Right ventricle myocardium superior (tissue), 1 donor: ENCODE measurements around the gene GPC6. TPM values are rescaled to one million over a fixed set of nuclear protein-coding genes. Genes with fewer than 3 reads are reported as not detected.

Source experiments
- ATAC-seq: fragments of 200-7000 bp; cut with Tn5 transposase; one replicate; pipeline ENCODE4 v1.9.1; 2020; ENCODE audit warnings: mild to moderate bottlenecking; ENCODE audit not compliant: poor library complexity
- DNase-seq: peaks from one replicate; pipeline ENCODE4 v3.0.0-alpha.2; 2020
- intact Hi-C: fragments of 100-400 bp; cut with DNase I; formaldehyde crosslinking; loops from one replicate; pipeline ENCODE4 v1.11.2; 2022
- total RNA-seq: library from RNA; stranded (reverse); fragmentation: NEBNext Ultra II Directional; extraction: Animal tissue kit (Norgen Biotek cat#: 25700); gene quantifications from one replicate; pipeline ENCODE4 v1.2.1, GENCODE V29; 2021
- donor health status: DM: no; HTN: yes; CAD: no; lungs with severe emphysema.

GPC6 gene
- total RNA-seq, 1 donor from 2014 or later = 3.3 TPM

DNA sequence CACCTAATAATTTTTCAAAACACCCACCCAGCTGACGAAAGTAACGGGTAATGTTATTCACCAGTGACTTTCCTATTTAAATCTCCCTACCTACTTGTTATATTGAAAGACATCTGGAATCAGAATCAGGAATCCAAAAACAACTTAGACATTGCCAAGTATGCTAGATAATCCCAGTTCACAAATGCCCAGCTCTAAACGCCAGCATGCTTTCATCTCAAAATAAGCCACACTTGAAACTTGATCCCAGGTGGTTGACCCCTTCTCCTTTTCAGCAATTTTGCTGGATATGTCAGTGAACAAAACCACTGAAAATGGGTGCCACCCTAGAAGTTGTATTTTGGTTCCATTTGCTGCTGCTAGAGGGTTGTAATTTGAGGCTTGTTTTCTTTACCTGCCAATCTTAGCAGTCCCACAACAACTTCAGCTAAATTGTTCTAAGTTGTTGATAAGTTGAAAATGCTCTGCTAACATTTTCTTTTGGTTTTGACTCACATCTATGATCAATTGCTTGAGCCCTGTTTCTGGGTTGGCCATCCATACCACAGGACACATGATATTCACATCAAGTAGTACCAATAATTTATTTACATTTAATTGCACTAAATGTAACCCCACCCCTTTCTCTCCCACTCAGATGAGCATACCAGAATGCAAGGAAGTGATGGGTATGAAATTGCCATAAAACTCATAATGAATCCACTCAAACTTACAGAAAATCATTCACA is 1186.4 kb downstream of the GPC6 start:
- intact Hi-C loops = no loop called here
- ATAC-seq (no peak), DNase-seq (no peak)

DNA sequence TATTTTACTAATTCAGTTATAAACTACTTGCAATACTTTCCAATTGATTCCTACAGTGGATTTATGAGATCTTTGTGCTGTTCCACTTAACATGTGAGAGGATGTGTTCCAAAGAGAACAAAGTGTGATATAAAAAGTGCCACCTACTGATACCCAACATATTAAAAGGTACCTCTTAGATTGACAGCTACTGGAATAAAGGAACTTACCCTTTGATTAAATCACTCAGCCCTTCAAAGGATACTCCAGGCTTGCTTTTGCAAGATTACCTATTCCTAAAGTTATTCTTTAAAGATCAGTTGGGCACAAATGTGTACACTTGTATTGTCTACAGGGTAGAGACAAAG is 1187.0 kb downstream of the GPC6 start:
- ATAC-seq = no peak
- intact Hi-C loops = no loop called here
- no peak for DNase-seq

DNA sequence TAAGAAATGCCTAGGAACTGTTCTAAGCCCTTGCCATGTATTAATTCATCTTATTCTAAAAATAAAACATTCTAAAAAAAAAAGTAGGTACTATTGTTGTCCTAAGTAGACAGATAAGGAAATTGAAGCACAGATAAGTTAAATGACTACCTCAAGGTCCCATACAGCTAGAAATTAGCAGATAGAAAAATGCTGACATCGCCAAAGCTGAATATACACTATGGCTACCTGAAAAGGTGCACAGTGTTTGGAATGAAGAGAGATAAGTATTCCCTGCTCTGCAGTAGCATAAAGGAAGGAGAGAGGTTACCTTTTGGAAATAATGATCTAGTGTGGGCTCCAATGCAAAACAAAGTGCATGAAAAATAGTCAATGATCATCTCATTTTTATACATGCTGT is 1187.5 kb downstream of the GPC6 start:
- ATAC-seq (no peak), DNase-seq (no peak)
- intact Hi-C loops = no loop called here

DNA sequence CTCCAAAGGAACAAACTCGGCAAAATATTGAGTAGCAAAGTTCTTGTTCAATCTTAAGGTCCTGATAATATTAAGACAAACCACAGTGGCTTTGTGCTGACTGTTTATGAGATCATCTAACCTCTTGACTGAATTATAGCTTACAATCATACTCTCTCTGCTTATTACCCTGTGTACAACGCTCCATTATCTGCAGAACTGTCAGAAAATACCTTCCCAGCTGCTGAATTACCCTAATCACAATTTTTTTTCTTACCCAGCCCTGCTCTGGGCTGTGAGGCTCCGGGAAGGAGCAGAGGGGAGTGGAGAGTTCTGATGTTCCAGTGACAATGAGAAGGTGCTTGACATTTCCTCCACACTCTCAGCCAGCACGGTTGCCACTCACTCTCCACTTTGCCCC is 1188.1 kb downstream of the GPC6 start:
- intact Hi-C loops = no loop called here
- DNase-seq (no peak), ATAC-seq (peak; percentile 39)

DNA sequence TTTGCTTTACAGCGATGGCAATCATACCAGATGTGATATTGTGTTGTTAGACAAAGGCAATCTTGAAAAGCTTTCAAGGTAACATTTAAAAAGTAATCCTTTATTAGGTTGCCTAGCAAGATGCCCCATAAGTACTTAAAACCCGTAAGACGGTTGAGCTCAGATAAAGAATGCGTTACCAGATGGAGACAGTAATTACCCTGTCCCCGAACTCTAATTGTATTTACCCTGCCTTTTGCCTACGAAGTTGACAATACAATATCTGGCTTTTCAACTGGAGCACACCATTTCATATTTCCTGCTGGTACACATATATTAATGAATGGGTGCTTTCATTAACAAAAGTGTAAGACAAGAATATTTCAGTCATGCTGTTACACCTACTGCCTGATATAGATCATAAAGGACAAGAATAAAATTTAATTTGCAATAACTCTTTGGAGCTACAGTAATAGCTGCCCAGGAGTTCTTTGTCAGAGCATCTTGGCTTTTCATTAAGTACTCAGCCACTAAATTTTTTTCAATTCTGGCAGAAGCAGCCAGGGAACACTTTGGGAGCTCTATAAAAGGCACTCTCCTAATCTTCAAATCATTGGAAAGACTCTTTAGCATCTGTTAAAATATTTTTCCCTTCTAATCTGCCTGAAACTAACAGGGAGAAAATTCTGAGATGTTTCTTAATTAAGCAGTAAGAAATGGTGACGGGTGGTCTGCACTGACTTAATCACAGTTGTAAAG is 1189.1 kb downstream of the GPC6 start:
- DNase-seq = no peak
- ATAC-seq = no peak
- intact Hi-C loops = no loop called here

DNA sequence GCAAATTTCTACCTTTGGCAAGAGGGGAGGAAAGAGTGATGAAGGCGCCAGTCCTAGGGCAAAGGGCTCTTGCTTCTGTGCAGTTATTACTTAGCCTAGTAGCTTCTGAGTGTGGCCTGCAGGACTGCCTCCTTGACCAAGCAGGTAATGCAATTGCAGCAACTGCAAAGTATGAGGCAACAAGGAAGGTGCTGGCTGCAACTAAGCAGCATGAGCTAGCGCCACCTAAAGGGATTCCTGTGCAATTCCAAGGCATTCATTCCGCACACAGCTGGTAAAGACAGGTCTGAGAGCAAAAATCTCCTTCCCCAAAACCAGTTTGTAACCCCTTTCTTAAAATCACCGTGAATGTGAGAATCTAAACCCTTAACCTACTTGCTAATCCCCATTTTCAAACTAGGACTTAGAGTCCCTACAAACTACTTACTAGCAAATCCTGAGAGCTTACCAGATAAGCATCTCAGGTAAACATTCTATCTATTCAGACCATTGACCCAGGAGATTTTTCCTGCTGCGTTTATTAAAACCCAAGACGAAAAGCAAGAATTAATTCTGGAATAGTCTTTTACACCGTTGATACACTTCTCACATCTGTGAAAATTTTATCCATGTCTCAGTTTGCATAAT is 1190.0 kb downstream of the GPC6 start:
- peak; percentile 29 for ATAC-seq

DNA sequence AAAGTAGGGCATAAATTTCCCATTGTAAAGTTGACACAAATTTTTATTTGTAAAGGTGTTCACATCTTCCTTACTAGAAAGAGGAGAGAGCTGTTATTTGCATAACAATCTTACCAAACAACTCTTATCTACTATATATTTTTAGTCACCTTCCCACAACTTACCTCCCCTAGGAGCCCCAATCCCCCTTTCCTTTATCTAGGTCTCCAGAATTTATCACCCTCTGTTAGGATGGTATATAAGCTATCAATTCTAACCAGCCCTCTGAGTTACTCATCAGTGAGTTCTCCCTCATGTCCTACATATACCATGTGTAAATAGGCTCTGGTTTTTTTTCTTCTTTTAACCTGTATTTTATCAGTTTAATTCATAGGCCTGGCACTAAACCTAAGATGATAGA is 1190.7 kb downstream of the GPC6 start:
- DNase-seq = no peak
- intact Hi-C loops = no loop called here
- no peak for ATAC-seq

More for the DNA sequence above, 1190.0 kb downstream of the GPC6 start:
- intact Hi-C loops = no loop called here
- DNase-seq = no peak

DNA sequence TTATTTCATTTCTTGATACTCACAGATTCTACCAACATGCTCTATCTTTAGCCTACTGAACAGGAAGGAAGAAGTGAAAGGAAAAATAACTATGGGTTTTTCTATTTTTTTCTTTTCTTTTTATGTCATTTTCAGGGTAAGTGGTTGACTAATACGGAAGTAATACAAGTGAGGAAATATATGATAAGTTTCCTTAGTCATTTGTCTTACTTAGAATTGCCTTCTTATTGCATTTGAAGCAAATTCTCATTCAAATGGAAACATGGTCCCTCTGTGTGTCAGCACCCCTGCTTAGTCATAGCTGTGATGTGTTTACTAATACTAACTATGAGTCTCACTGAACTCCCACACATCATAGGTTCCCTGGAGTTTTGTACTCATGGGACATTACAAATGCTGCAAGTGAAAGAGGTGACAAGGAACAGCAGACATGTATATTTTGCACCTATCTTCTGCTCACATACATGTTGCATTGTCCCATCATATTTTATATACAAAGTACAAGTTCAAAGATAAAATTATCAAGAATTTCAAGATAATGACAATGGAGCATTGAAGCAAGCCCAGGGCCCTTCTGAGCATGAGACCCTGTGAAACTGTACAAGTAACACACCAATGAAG is 1192.8 kb downstream of the GPC6 start:
- ATAC-seq = no peak
- DNase-seq = no peak
- intact Hi-C loops = no loop called here

DNA sequence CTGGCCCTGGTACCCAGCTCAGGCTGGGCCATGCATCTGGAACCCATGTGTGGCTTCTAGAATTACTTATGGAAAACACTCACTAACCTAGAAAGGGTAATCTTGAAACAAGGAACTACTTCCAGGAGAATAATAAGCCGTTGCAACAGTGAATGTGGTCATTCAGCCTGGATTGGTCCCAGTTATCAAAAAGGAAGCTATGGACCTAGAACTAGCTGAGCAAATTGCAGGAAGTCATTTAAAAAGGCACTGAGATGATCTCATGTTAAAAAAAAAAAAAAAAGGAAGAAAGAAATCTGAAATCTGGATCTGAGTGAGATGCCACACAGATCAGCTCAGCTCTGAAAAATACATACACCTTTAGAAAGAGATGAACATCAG is 1193.3 kb downstream of the GPC6 start:
- DNase-seq = no peak
- intact Hi-C loops = no loop called here
- ATAC-seq = no peak

DNA sequence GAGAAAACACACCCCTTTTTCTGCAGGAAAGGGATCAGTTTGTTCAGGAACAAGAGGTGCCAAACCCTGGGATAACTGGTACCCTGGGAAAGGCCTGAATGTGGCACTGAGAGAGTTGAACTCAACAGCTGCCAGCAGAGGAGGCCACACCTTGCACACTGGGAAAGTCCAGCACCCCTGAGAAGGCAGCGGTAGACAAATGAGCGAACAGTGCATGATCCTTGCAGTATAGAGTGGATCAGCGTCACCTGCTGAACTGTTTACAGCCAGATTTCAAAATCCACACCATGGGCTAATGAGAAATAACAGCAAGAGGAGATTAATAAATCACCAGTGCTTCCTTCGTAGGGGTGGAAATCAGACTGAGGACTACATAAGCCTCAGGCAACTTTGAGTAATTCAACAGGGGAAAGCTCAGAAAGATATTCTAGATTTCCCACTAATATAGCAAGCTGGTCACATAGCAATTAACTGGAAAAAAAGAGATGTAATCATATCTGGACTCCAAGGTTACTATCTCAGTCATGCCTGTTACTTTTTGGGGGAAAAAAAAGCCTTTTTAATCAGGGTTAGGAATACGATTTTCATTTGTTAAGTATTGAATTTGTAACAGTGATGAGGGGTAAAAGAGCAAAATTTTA is 1200.8 kb downstream of the GPC6 start:
- DNase-seq (no peak), ATAC-seq (no peak)
- intact Hi-C loops = no loop called here

DNA sequence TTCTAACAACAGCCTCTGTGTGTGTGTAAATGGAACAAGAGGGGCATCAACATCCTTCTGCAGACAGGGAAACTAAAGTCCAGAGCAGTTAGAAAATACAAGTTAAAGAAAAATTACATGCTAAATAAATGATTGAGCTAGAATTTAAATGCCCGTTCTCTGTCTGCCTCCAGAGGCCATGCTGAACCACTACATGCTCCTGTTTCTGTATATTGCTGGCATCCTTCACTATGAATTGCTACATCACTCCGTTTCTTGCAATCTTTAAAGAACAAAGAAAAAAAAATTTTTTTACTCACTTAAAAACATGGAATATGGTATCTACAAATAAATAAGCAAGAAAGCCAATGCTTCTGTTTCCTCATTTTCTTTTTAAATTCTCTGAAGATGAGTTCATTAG is 1205.0 kb downstream of the GPC6 start:
- intact Hi-C loops = no loop called here
- no peak for ATAC-seq
- DNase-seq = no peak

DNA sequence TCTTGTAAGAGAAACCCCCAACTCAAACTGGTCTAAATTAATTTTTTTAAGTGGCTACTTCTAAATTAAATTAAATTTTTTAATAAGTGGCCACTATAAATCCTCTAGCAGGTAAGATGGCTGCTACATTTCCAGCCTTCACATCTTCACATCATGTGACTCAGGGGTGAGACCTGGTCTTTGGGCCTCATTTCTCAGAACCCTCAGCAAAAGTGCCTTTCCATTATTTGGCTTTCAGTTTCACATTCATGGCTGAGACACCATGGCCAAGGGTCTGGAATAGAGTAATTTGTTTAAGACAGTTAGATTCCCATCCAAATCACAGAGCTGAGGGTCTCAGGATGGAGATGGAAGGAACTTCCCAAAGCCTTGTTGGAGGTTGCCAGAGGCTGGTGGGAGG is 1205.4 kb downstream of the GPC6 start:
- intact Hi-C loops = no loop called here
- DNase-seq (no peak), ATAC-seq (no peak)

DNA sequence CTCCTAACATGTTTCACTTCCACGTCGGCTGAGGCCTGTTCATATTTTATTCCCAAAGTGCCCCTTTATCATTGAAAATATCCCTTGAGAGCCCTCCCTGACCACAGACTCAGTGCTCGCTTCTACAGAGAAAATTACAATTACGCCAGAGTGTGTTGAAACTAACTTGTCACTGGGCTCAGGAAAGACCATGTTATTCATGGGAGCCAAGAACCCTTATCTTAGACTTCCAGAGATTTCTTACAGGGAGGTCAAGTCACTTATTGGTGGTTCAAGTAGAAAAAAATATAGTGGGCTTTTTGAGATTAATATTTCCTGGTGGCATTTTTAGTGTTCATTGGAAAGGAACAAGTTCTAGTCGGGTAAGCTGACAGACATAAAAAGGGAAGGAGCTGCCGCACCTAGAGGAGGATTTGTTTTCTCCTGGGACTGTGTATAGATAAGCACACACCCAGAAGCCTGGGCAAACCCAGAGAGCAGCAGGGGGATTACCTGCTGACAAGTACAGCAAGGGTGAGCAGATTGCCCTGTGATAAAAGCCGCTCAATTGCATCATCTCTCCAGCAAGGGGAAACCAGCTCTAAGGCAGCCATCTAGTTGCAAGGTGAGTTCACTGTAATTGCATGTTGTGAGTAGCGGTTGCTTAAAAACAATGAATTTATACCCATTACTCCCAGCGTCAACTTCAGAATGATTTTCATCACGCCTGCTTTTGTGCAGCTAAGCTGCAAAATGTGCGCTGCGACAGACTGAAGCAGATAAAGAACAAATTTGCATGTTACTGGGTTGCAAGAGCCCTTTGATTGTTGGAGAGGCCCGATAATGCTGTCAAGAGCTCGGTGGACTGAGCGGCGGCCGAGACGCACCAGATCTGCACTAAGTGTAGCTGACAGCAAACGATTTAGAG is 1206.7 kb downstream of the GPC6 start:
- DNase-seq (peak; percentile 47), ATAC-seq (peak; percentile 87)
- intact Hi-C loops = no loop called here

DNA sequence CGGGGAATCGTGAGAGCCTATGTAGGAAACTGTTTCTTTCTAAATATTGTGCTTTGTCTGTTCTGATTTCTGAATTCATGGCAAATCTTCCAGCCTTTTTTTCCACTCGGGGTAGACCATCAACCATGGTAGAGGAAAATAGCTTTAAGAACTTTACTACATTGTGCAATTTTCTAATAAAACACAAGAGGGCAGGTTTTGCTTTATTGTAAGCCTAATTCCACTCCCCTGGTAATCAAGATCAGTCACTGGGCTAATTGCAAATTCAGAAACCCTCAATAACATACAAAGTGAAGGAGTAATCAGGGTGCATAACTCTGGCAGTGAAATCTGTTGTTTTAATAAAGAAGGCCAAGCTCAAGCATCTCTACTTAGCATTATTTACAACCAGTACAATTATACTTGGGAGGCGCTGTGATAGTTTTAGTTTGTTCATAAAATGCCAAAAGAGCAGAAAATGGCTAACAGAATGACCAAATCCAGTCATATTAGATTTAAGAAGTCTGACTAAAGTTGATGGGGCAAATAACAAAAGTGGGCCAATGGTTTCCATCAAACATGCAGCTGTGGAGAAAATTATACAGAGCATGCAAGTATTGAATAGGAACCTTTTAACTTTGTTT is 1209.1 kb downstream of the GPC6 start:
- intact Hi-C loops = loop anchor here (2.0 kb wide), 1 partner anchor 181 kb away; no protein-coding TSS in a partner anchor
- no peak for DNase-seq
- ATAC-seq = peak; percentile 39

DNA sequence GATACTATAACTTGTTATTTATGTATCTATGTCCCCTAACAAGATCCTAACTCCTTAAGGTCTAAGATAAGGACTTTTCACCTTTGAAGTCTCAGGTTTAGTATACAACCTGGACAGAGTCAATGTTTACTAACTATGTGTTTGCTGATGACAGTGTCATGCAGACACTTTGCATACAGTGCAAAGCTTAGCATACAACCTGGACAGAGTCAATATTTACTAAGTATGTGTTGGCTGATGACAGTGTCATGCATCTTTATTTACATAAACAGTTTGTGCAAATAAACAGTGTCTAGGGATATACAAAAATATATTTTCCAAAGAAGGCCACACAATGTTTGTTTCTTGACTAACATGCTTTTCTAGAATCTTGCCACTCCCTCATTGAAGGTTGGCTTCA is 1218.2 kb downstream of the GPC6 start:
- intact Hi-C loops = no loop called here
- ATAC-seq = no peak

DNA sequence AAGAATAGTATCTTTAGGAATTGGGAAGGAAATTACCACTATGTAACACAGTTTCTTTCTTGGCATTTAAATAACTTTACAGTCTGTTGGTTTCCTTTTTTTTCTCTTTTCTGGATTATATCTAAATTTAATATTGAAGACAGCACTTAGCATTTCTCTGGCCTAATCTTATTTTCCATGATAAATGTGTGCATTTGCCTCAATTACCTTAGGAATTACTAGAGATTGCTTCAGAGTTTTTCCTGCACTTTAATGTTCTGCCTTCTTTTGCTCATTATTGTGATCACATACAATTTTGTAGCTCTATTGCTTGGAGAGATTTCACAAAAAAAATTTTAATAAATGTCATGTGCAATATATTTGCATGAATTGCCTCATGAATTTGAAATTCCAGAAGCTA is 1227.7 kb downstream of the GPC6 start:
- intact Hi-C loops = no loop called here
- DNase-seq (no peak), ATAC-seq (no peak)

More for the DNA sequence above, 1218.2 kb downstream of the GPC6 start:
- no peak for DNase-seq

DNA sequence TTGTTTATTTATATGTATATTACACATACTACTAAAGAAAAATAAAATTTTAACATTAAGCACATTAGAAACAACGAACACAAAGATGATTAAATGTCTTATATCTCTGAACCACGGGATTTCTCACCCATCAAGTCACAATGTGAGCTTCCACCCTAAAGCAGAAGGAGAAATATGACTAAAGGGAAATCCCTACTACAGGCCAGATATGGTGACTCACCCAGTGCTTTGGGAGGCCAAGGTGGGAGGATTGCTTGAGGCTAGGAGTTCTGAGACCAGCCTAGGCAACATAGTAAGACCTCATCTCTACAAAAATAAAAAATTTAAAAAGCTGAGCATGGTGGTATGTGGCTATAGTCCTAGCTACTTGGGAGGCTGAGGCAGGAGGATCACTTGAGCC is 1228.3 kb downstream of the GPC6 start:
- no peak for DNase-seq
- no peak for ATAC-seq
- intact Hi-C loops = no loop called here

DNA sequence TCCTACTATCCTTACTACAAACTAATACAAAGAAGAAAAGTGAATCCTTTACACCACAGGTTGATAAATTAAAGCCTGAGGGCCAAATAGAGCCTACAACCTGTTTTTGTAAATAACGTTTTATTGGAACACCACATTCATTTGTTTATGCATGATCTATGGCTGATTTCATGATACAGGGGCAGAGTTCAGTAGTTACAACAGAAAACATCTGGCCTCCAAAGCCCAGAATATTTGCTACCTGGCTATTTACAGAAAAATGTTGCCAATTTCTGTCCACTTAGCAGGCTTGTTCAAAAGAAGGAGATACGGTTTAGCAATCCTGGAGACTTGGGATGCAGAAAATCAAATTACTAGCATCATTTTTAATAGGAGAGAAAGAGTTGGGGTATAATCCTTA is 1228.8 kb downstream of the GPC6 start:
- ATAC-seq (no peak), DNase-seq (no peak)
- intact Hi-C loops = no loop called here
